Fibroblast of the conjunctiva (primary cell): ENCODE data around the gene IMMP2L.
A peak's percentile ranks its signal among the peaks of the same experiment; 100 is the strongest.

Experiments used
- DNase-seq: peaks from one replicate; pipeline ENCODE4 v3.0.0-alpha.2; 2010; ENCODE audit warnings: low read depth

Gene IMMP2L

DNA sequence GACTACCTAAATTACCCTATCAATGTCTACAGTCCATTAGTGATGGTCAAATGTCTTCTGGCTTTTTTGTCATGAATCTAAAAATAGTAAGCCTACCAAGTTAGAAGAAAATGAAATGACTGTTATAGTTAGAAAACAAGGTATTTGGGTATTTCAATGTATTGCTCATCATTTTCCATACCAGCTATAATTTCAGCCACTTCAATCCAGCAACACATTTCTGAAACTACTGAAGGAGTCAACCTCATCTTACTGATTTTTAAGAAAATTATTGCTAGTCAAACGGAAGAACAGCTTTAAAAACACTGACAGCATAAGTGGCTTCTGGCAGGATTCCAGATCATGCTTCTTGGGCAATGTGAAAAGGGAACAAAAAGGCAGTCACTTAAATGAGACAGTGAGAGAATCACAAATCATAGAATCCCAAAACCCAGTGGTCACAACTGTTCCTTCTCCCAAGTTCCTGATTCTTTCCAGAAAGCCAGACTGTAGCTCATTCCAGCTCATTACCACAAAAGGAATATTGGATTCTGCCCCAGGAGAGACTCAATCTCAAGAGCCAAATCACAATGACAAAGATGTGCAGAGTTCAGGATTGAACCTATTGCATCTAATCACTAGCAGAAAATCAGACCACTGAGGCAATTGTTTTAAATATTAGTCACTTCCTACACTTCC, 532.6 kb downstream of the IMMP2L start:
- DNase-seq, result peak; percentile 5

DNA sequence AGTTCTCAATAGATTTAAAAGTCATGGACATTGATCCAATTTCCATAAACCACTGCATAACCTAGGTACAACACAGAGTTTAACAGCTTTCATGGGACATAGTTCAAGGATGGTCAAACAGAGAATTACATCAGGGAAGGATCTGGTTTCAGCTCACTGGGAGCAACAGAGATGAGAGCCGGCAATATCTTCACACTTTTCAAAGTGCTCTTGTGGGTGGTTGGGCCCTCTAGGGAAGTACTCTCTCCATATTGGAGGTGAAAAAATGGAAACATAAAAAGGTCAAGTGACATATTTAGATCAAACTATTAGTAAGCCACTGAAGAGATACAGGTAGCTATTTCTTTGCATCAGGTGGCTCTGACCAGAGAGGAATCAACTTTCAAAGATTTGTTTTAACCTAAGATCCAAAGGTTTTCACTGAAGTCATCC, 533.1 kb downstream of the IMMP2L start:
- no peak for DNase-seq

DNA sequence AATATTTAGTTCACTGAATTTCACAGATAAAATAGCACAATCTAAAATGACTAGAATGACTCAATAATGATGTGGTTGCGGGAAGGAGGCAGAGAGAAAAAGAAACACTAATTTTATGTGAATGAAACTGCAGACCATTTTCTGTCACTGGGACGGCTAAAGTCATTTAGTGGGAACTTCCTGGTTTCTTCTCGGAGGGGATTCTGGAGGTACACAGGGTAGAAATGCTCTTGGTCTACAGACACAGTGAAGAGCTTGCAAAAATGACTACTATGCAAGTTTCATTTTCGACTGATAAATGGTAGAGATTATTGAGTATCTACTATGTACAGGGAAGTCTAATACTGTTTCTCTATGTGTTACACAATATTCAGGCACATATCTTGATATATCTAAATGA, 534.9 kb downstream of the IMMP2L start:
- DNase-seq, result no peak

DNA sequence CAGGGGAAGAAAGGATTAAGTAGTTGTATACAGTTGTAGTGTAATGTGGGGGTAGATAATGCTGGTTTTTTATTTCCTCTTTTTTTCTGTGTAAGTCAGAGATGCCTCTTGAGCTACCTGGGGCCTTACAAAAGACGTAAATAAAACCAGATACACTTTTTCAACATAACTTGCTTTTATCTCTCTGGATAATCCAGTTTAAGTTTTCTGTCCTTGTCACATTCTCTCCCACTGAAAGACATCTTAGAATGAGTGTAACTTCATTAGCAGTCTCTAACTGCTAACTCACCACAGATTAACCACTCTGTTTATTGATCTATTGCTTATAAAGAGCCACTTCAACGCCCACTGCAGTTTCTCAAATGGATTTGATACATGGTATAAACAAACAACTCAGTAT, 535.5 kb downstream of the IMMP2L start:
- DNase-seq, result no peak

GRCh38 chr7:111026343-111026742, 535.9 kb downstream of the IMMP2L start:
- no peak for DNase-seq

DNA sequence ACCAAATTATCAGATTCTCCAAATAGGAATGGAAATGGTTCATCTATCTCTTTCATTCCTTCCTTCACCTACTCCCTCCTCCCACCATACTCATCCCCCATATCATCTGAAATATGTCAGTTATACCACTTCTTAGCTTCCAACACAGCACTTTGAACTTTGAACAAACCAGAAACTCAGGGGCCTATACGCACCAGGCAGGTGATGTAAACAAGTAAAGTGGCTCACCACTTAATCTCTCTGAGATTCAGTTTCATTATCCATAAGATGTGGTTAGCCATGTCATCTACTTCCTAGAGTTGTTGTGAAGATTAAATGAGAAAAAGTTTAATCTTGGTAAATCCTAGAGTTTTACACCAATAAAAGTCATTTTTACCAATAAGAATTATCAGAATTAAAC, 537.3 kb downstream of the IMMP2L start:
- no peak for DNase-seq

GRCh38 chr7:111018960-111019736, 543.1 kb downstream of the IMMP2L start:
- no peak for DNase-seq

DNA sequence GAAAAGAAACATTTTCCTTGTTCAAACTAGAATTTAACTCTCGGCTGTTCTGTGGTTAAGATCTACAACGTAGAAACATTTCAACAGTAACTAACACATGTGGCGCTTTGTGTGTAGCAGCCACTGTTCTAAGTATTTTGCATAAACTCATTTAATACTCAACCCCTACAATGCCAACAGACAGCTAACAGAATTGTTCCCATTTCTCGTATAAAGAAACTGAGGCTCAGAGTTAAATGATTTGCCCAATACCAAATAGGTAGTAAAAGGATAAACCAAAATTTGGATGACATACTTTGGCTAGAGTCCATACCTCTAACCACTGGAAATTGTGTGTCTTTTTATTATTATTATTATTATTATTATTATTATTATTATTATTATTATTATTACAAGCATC, 543.8 kb downstream of the IMMP2L start:
- DNase-seq, result no peak

DNA sequence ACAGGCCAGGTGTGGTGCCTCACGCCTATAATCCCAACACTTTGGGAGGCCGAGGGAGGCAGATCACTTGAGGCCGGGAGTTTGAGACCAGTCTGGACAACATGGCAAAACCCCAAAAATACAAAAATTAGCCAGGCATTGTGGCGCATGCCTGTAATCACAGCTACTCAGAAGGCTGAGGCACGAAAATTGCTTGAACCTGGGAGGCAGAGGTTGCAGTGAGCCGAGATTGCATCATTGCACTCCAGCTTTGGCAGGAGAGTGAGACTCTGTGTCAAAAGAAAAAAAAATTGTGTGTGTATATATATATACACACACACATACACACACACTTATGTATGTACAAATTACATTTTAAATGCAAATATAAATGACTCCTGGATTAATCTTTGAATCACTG, 548.2 kb downstream of the IMMP2L start:
- no peak for DNase-seq

DNA sequence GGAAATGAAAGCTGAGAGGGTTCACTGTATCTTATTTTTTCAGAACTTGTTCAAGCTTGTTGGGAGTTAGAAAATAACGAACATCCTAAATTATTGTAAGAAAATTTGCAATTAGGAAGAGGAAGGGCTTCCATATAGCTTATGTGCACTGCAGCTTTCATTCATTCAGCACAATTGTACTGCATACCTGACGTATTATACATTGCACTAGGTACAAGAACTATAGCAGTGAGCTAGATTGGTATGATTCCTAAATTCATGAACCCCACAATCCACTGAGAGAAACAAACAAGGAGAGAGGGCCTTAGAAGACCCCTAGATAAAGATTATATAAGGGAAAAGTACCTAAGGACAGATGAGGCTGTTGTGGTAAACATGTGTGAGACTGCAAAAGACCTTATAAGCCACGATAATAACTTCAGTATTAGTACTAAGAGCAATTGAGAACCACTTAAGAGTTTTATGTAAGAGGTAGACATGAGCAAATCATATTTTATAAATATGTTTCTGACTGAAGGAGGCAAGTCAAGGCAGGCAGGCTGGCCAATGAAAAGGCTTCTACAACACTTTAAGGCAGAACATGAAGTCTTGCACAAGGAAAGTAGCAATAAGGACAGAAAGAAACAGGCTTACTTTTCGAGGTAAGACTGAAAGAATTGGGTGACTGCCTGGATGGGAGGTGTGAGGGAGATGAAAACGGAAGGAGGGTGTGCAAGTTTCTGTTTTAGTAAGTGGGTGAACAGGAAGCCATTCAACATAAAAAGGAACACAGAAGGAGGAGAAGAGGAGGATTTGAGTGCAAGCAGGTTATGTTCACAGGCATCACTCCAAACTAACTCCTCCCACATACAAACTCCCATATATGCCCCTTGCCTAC, 549.3 kb downstream of the IMMP2L start:
- DNase-seq, result no peak

GRCh38 chr7:111012149-111012548, 550.1 kb downstream of the IMMP2L start:
- no peak for DNase-seq

- DNase-seq, result no peak
These were observed 550.8 kb downstream of the IMMP2L start for GRCh38 chr7:111011520-111011919.

DNA sequence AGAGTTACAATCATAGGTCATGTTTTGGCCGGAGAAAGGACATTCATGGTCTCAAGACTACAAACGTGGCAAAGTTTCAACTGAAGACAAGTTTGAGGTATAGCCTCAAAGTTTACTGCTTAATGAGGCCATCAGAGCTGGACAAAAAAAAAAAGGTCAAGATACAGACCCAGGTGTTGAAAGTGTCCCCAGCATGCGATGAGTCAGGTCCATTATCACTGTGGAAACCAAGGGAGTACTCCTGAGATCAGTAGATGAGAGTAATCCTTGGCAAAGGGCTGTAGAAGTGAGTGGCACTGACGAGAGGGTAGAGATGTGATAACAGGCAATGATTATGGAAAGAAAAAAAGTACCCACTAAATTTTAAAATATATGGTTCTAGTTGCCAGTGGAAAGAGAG, 551.5 kb downstream of the IMMP2L start:
- DNase-seq, result no peak

DNA sequence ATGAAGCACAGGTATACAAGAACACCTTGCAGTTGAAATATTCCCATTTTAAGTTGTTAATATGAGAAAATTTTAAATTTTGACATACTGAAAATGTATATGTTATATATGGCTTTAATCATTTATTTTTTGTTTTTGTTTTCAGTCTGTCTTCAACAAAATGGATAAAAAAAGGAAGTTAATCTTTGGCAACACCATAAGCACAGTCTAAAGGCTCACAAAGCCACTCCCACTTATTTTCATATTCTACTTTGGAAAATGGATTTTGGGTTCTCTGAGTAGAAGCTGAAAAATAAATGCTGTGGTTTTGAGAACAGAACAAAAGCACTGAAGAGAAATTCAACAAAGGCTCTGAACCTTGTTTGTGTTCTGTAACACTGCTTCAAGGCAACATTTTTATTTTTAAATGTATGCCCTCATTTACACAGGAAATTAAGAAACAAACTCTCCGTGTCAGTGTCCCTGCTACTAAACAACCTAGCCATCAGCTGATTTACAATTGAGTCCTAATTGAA, 552.7 kb downstream of the IMMP2L start:
- DNase-seq, result no peak

DNA sequence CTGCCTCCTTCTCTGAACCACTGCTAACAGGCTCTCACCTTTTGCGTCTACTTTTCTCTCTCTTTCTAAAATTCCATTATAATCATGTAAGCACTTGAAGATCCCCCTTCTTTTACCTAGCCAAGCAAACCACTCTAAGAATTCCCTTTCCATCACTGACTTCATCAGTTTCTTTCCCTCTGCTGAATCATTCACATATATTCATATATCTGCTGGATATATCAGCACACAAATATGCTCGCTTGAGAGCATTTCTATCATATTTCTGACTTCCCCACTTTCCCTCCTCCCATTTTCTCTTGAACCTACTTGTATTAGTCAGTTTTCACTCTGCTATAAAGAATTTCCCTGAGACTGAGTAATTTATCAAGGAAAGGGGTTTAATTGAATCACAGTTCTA, 555.6 kb downstream of the IMMP2L start:
- DNase-seq, result no peak

DNA sequence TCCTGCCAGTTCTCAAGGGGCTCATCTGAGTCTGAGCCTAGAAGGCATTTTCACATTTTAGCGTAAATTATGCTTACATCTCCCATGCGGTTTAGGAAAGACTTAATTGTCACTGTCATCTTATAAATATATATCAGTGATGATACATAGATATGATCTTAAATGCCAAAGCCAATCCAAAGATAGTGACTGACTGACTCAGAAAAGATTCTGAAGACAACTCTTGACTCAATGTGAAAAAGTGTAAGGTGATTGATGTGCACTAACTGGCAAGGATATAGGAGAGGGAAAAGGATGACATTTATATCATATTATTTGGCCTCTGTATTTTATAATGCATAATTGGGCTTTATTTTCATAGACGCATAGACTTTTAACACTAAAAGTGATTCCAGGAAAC, 556.3 kb downstream of the IMMP2L start:
- DNase-seq, result no peak

- no peak for DNase-seq
These were observed 556.8 kb downstream of the IMMP2L start for GRCh38 chr7:111005445-111005844.

GRCh38 chr7:111004310-111004901, 557.9 kb downstream of the IMMP2L start:
- no peak for DNase-seq

DNA sequence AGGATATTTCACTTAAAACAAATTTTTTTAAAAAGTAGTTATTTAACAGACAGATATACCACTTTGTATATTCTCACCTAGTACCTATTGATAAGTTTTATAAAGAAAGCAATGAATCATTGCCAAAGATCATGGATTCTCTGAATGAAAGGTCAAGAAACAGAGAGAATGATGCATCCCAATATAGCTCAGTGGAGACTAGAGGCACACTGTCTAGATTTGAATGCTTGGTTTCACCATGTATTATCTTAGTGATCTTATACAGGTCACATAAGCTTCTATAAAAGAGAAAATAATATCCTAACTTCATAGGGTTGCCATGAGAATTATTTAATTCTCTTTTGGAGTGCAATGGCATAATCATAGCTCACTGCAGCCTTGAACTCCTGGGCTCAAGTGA, 558.4 kb downstream of the IMMP2L start:
- DNase-seq, result no peak

DNA sequence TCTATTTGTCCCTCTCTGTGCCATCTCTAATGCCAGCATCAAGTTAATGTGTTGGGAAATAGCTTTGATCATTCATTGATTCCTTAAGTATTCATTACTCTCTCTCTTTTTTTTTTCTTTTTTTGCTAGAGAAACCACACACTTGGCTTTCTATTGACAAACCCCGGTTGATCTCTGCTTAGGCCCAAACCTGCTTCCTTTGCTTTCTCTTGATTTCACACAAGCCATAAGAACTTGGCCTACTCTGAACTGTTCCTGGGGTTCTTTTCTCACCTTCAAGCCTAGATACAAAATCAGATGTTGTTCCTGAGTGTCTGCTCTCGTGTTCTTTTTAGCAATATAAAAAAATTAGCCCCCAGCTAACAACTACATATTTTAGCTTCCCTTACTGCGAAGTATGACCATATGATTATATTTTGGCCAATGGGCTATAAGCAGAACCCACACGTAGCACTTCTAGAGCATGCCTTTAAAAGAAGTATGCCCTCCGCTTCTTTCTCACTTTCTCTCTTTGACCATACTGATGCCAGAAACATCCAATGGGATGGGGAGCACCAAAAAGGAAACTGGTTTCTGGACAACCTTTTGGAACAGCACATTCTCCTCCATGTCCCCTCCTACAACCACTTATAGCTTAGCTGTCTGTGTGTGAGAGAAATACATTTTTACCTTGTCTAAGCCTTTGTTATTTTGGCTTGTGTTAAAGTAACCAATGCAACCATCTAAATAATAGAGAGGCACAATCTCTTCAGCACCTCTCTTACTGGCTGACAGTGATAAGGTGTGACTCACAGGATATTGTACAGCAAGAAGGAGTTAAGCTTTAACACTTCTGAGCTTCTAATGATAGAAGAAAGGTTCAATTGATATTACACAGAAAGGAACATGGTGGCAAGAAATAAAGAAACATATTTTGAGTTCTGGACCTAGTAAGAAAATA, 568.0 kb downstream of the IMMP2L start:
- DNase-seq, result no peak

DNA sequence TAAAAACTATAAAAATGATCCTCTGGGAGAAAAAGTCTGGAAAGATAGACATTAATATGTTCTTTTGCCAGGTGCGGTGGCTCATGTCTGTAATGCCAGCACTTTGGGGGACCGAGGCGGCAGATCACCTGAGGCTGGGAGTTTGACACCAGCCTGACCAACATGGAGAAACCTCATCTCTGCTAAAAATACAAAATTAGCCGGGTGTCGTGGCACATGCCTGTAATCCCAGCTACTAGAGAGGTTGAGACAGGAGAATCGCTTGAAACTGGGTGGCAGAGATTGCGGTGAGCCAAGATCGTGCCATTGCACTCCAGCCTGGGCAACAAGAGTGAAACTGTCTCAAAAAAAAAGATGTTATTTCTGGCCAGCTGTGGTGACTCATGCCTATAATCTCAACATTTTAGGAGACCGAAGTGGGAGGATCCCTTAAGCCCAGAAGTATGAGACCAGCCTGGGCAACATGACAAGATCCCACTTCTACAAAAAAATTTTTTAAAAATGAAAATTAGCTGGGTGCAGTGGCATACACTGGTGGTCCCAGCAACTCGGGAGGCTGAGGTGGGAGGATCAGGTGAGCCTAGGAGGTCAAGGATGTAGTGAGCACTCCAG, 573.3 kb downstream of the IMMP2L start:
- no peak for DNase-seq
